Left lung (tissue), 10 donors: ENCODE results near the gene STRADB. TPM values are rescaled to one million over a fixed set of nuclear protein-coding genes. Genes with fewer than 3 reads are reported as not detected.

Experiments used
- ATAC-seq: fragments of 200-7000 bp; cut with Tn5 transposase; one replicate; pipeline ENCODE4 v1.9.1; 2020; ENCODE audit warnings: moderate library complexity
- DNase-seq, 4 donors: peaks; one replicate each; pipeline ENCODE4 v3.0.0-alpha.2; 2013 to 2020
- H3K27ac ChIP-seq, 2 donors: fragments of 200-600 bp; sonication (generic) in 1 of 2; one replicate each; pipeline versions ENCODE4 v1.5.0 to v1.8.0; 2020 to 2021
- H3K27me3 ChIP-seq, 2 donors: fragments of 200-600 bp; sonication (generic) in 1 of 2; one replicate each; pipeline versions ENCODE4 v1.5.0 to v1.8.0; 2020 to 2021
- H3K36me3 ChIP-seq, 2 donors: fragments of 200-600 bp; sonication (generic) in 1 of 2; one replicate each; pipeline versions ENCODE4 v1.5.0 to v1.8.0; 2020 to 2021
- H3K4me1 ChIP-seq, 2 donors: fragments of 200-600 bp; one replicate each; pipeline ENCODE4 v1.8.0; 2021
- H3K4me3 ChIP-seq, 2 donors: fragments of 200-600 bp; sonication (generic) in 1 of 2; one replicate each; pipeline versions ENCODE4 v1.5.0 to v1.8.0; 2020 to 2021; ENCODE audit warnings: mild to moderate bottlenecking in 1 of 2
- H3K9me3 ChIP-seq, 2 donors: fragments of 200-600 bp; sonication (generic) in 1 of 2; one replicate each; pipeline versions ENCODE4 v1.5.0 to v1.8.0; 2020 to 2021
- intact Hi-C, 2 donors: fragments of 100-400 bp; cut with DNase I; formaldehyde crosslinking; loops; one replicate each; pipeline versions ENCODE4 v1.11.2 to v1.14.2; 2022
- polyA plus RNA-seq, 6 donors: library from polyadenylated mRNA; unstranded; fragments of 120-200 nt; gene quantifications; one replicate each; pipeline ENCODE4 v1.2.1, GENCODE V29; 2013; ENCODE audit not compliant: insufficient read length in 6 of 6
- total RNA-seq, 2 donors: library from RNA; stranded (reverse); fragmentation: NEBNext Ultra II Directional; extraction: Animal tissue kit (Norgen Biotek cat#: 25700); gene quantifications; one replicate each; pipeline ENCODE4 v1.2.1, GENCODE V29; 2021
- TF ChIP-seq, protein P1 (sequence below), 2 donors: fragments of 200-600 bp; sonication (generic) in 1 of 2; IDR thresholded peaks; one replicate each; pipeline versions ENCODE4 v1.5.0 to v1.8.0; 2021; ENCODE audit warnings: antibody characterized with exemption in 2 of 2
- donor health status: DM: no; HTN: yes; CAD: no.
- donor health status: DM: no; HTN: no; CAD: no.

STRADB gene
- total and polyA plus RNA-seq, 8 donors, result 16.0 to 54.9 (median 44.6) TPM

DNA sequence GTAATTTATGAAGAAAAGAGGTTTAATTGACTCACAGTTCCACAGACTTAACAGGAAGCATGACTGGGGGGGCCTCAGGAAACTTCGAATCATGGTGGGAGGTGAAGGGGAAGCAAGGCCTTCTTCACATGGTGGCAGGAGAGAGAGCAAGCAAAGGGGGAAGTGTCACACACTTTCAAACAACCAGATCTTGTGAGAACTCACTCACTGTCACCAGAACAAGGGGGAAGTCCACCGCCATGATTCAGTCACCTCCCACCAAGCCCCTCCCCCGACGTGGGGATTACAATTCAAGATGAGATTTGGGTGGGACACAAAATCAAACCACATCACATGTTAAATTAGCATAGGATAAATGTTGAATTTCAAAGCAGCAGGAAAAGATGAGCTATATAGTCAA lies 56.2 kb downstream of the STRADB start:
- H3K9me3 ChIP-seq, result peaks cover 0 to 15% of the 10 kb centered on the region in 2 donors
- no peak overlapping the region for H3K4me3 ChIP-seq
- DNase-seq (no peak), ATAC-seq (no peak)
- no peak overlapping the region for H3K27ac ChIP-seq
- TF ChIP-seq, protein P1, sequence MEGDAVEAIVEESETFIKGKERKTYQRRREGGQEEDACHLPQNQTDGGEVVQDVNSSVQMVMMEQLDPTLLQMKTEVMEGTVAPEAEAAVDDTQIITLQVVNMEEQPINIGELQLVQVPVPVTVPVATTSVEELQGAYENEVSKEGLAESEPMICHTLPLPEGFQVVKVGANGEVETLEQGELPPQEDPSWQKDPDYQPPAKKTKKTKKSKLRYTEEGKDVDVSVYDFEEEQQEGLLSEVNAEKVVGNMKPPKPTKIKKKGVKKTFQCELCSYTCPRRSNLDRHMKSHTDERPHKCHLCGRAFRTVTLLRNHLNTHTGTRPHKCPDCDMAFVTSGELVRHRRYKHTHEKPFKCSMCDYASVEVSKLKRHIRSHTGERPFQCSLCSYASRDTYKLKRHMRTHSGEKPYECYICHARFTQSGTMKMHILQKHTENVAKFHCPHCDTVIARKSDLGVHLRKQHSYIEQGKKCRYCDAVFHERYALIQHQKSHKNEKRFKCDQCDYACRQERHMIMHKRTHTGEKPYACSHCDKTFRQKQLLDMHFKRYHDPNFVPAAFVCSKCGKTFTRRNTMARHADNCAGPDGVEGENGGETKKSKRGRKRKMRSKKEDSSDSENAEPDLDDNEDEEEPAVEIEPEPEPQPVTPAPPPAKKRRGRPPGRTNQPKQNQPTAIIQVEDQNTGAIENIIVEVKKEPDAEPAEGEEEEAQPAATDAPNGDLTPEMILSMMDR (IDR thresholded peaks at IDR 0.05), result no peak
- no peaks in the 10 kb centered on the region for H3K4me1 ChIP-seq
- intact Hi-C loops, result no loop called here
- H3K36me3 ChIP-seq, result no peaks in the 10 kb centered on the region
- no peaks in the 10 kb centered on the region for H3K27me3 ChIP-seq

DNA sequence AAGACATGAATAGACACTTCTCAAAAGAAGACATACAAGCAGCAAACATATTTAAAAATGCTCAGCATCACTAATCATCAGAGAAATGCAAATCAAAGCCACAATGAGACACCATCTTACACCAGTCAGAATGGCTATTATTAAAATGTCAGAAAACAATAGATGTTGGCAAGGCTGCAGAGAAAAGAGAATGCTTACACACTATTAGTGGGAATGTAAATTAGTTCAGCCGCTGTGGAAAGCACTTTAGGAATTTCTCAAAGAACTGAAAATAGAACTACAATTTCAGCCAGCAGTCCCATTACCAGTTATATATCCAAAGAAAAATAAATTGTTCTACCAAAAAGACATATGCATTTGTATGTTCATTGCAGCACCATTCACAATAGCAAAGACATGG lies 61.7 kb downstream of the STRADB start:
- TF ChIP-seq, protein P1 (IDR thresholded peaks at IDR 0.05), result no peak
- no peaks in the 10 kb centered on the region for H3K27me3 ChIP-seq
- H3K9me3 ChIP-seq, result no peaks in the 10 kb centered on the region
- intact Hi-C loops, result no loop called here
- no peaks in the 10 kb centered on the region for H3K36me3 ChIP-seq
- no peak overlapping the region for H3K4me3 ChIP-seq
- DNase-seq (no peak), ATAC-seq (no peak)
- no peak overlapping the region for H3K27ac ChIP-seq
- H3K4me1 ChIP-seq, result no peaks in the 10 kb centered on the region

DNA sequence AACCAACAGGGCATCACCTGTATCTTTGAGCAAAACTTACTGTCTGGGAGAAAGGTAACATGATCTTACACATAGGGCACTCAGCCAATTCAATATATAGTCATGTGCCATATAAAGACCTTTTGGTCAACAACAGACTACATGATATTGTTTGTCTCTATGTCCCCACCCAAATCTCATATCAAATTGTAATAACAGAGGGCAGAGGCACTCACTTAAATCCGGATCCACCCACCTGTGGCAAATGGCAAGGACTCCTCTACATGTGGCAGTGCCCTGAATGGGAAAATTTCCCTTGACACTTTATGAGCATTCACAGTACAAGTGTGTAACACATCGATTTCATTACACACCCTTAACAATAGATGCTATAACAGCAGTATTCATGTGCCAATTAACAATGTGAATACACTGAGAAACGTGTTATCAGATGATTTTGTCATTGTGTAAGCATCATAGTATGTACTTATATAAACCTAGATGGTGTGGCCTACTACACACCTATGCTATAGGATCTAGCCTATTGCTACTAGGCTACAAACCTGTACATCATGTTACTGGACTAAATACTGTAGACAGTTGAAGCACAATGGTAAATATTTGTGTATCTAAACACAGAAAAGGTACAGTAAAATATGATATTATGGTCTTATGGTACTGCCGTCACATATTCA lies 64.2 kb downstream of the STRADB start:
- Histone ChIP-seq H3K4me3 (no peak overlapping the region), H3K4me1 (no peaks in the 10 kb centered on the region), H3K36me3 (no peaks in the 10 kb centered on the region), H3K9me3 (peaks cover 0 to 6% of the 10 kb centered on the region in 2 donors), H3K27me3 (no peaks in the 10 kb centered on the region), H3K27ac (no peak overlapping the region)
- ATAC-seq, result no peak
- DNase-seq, result no peak
- intact Hi-C loops, result no loop called here
- TF ChIP-seq, protein P1 (IDR thresholded peaks at IDR 0.05), result no peak

- H3K4me1 ChIP-seq, result no peaks in the 10 kb centered on the region
- no peaks in the 10 kb centered on the region for H3K36me3 ChIP-seq
- intact Hi-C loops, result no loop called here
- no peaks in the 10 kb centered on the region for H3K27me3 ChIP-seq
- H3K27ac ChIP-seq, result no peak overlapping the region
- H3K9me3 ChIP-seq, result peaks cover 0 to 6% of the 10 kb centered on the region in 2 donors
- ATAC-seq (no peak), DNase-seq (no peak)
- no peak overlapping the region for H3K4me3 ChIP-seq
- TF ChIP-seq, protein P1 (IDR thresholded peaks at IDR 0.05), result no peak
Measured at GRCh38 chr2:201517094-201517493, 65.6 kb downstream of the STRADB start.

DNA sequence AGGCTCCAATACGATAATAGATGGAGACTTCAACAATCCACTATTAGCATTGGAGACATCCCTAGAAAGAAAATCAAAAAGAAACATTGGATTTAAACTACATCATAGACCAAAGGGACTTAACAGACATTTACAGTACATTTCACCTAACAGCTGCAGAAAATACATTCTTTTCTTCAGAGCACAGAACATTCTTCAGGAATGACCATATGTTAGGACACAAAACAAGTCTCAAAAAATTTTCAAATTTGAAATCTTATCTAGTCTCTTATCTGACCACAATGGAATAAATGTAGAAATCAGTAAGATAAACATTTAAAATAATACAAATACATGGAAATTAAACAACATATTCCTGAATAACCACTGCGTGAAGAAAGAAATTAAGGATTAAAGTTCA lies 68.7 kb downstream of the STRADB start:
- intact Hi-C loops, result no loop called here
- peaks cover 5 to 16% of the 10 kb centered on the region in 2 donors for H3K9me3 ChIP-seq
- no peak overlapping the region for H3K4me3 ChIP-seq
- H3K27ac ChIP-seq, result no peak overlapping the region
- no peak for ATAC-seq
- H3K4me1 ChIP-seq, result no peaks in the 10 kb centered on the region
- no peak for DNase-seq
- H3K27me3 ChIP-seq, result no peaks in the 10 kb centered on the region
- no peaks in the 10 kb centered on the region for H3K36me3 ChIP-seq
- TF ChIP-seq, protein P1 (IDR thresholded peaks at IDR 0.05), result no peak
